SW480 (cell line): Measurements from ENCODE around the gene DENND2C.

Experiments used
- DNase-seq: peaks from one replicate; pipeline ENCODE4 v3.0.0-alpha.2; 2016; ENCODE audit warnings: low spot score

Gene DENND2C

DNA sequence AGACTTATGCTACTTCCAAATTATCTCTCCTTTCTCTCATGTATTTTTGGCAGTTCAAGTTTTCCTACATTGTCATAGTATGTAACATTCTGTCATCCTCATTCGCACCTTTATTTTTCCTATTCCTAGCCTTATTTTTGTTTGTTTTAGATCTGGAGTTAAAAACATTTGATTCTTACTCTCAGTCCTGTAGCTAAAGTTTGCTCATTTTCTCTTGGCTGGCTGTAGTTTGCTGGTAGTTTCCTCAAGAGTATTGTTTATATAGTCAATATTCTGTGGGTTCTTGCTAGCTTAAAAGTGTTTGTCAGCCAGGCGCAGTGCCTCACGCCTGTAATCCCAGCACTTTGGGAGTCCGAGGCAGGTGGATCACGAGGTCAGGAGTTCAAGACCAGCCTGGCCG, 129.0 kb downstream of the DENND2C start:
- DNase-seq: no peak

DNA sequence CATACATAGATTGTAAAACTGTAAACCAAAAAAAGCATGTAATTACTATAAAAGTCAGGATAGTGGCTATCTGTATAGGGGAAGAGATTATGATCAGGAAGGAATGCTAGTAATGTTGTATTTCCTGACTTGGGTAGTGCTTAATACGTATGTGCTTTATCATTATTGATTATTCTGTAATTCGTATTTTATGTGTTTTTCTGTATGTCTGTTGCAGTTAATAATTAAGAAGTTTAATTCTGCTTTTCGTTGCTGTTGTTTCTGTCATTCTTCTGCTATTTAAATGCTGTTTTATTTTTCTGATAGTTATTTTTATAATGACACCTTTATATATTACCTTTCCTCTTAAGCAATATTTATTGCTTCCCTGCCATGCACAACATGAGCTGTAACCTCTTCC, 129.6 kb downstream of the DENND2C start:
- DNase-seq: no peak

DNA sequence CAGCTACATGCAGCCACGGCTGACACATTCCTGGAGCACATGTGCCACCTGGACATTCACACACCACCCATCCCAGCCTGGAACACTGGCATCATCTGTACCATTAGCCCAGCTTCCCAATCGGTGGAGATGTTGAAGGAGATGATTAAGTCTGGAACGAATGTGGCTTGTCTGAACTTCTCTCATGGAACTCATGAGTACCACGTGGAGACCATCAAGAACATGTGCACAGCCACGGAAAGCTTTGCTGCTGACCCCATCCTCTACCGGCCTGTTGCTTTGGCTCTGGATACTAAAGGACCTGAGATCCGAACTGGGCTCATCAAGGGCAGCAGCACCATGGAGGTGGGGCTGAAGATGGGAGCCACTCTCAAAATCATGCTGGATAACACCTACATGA, 133.8 kb downstream of the DENND2C start:
- DNase-seq: no peak

DNA sequence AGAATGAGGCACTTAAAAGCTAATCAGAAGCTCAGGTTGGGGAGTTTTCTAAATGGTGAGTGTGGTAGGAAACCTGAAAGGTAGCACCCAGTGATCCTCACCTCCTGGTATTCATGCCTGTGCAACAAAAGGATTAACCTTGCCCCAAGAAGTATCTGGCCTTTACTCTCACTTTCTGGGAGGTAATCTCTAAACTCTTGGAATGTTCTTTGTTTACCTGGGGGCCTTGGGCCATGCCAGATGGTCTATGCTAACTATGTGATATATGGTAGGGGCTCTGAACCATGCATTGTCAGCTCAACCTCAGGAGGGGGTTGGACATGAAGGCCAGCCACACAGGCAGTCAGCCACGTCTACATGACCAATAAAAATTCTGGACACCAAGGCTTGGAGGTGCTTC, 134.4 kb downstream of the DENND2C start:
- DNase-seq: no peak
